Neural cell (in vitro differentiated cells): ENCODE measurements around the gene XAF1. TPM values are rescaled to one million over a fixed set of nuclear protein-coding genes. Genes with fewer than 3 reads are reported as not detected.

Experiments used
- H2AFZ ChIP-seq: fragments of 200-600, 300-800 bp; sonication (generic), shearing (Covaris generic); 2 replicates; pipeline ENCODE4 v1.6.0; 2014; ENCODE audit warnings: low read depth, mild to moderate bottlenecking, antibody characterized with exemption, low read length, moderate library complexity
- H3F3A ChIP-seq: fragments of 200-600 bp; shearing (Covaris generic); 2 replicates; pipeline ENCODE4 v1.6.1; 2016; ENCODE audit warnings: mild to moderate bottlenecking, moderate library complexity, mixed read lengths, antibody characterized with exemption, low read length; ENCODE audit not compliant: insufficient read depth, poor library complexity, severe bottlenecking
- H3K27ac ChIP-seq: fragments of 200-600, 300-800 bp; sonication (generic), shearing (Covaris generic); 2 replicates; pipeline ENCODE4 v1.5.1; 2014; ENCODE audit warnings: mild to moderate bottlenecking, low read length, moderate library complexity
- H3K27me3 ChIP-seq: fragments of 300-800, 200-600 bp; sonication (generic), shearing (Covaris generic); 2 replicates; pipeline ENCODE4 v1.6.0; 2014; ENCODE audit warnings: mild to moderate bottlenecking, low read depth, low read length, moderate library complexity; ENCODE audit not compliant: insufficient read depth
- H3K36me3 ChIP-seq: fragments of 300-800, 200-600 bp; sonication (generic), shearing (Covaris generic); 2 replicates; pipeline ENCODE4 v1.5.1; 2014; ENCODE audit warnings: mild to moderate bottlenecking, antibody characterized with exemption, low read length, moderate library complexity; ENCODE audit not compliant: insufficient read depth
- H3K4me2 ChIP-seq: fragments of 300-800, 200-600 bp; sonication (generic), shearing (Covaris generic); 2 replicates; pipeline ENCODE4 v1.6.0; 2014; ENCODE audit warnings: mild to moderate bottlenecking, low read length
- H3K4me3 ChIP-seq: fragments of 300-800, 200-600 bp; sonication (generic), shearing (Covaris generic); 2 replicates; pipeline ENCODE4 v1.5.1; 2014; ENCODE audit warnings: mild to moderate bottlenecking, low read length, moderate library complexity
- H3K79me2 ChIP-seq: fragments of 200-600 bp; shearing (Covaris generic); replicated peaks from 2 replicates; pipeline ENCODE4 v1.6.0; 2014; ENCODE audit warnings: mild to moderate bottlenecking, low read length, moderate library complexity; ENCODE audit not compliant: insufficient read depth
- H3K9ac ChIP-seq: fragments of 300-800, 200-600 bp; sonication (generic), shearing (Covaris generic); 2 replicates; pipeline ENCODE4 v1.6.1; 2016; ENCODE audit warnings: mild to moderate bottlenecking, low read length, mixed read lengths
- H3K9me2 ChIP-seq: fragments of 200-600 bp; shearing (Covaris generic); 2 replicates; pipeline ENCODE4 v1.6.1; 2016; ENCODE audit warnings: mild to moderate bottlenecking, low read length, mixed read lengths; ENCODE audit not compliant: insufficient read depth
- H3K9me3 ChIP-seq: fragments of 200-600, 300-800 bp; sonication (generic), shearing (Covaris generic); 2 replicates; pipeline ENCODE4 v1.6.1; 2016; ENCODE audit warnings: mild to moderate bottlenecking, mixed run types, low read length, moderate library complexity, mixed read lengths
- H4K20me1 ChIP-seq: fragments of 200-600 bp; shearing (Covaris generic); 2 replicates; pipeline ENCODE4 v1.6.1; 2016; ENCODE audit warnings: mild to moderate bottlenecking, mixed run types; ENCODE audit not compliant: insufficient read depth
- CTCF ChIP-seq: fragments of 450-650 bp; IDR thresholded peaks from 2 replicates; pipeline ENCODE4 v1.5.1; 2014; ENCODE audit warnings: antibody characterized with exemption, mild to moderate bottlenecking, moderate library complexity; ENCODE audit not compliant: poor library complexity, severe bottlenecking
- EP300 ChIP-seq: fragments of 450-650 bp; conservative IDR thresholded peaks from 2 replicates; pipeline ENCODE4 v1.6.1; 2014; ENCODE audit warnings: antibody characterized with exemption, mild to moderate bottlenecking, moderate library complexity; ENCODE audit not compliant: poor library complexity, severe bottlenecking
- EZH2 ChIP-seq: fragments of 200-600, 300-800 bp; shearing (Covaris generic), sonication (generic); IDR thresholded peaks from 2 replicates; pipeline ENCODE4 v1.6.1; 2014; ENCODE audit warnings: antibody characterized with exemption, low read length, borderline replicate concordance, mild to moderate bottlenecking; ENCODE audit not compliant: insufficient read depth, poor library complexity, severe bottlenecking
- MXI1 ChIP-seq: fragments of 450-650 bp; conservative IDR thresholded peaks from 2 replicates; pipeline ENCODE4 v1.6.1; 2014; ENCODE audit warnings: antibody characterized with exemption, mild to moderate bottlenecking; ENCODE audit not compliant: poor library complexity, severe bottlenecking
- POLR2AphosphoS5 ChIP-seq: IDR thresholded peaks from 2 replicates; pipeline ENCODE4 v1.6.1; 2012
- RAD21 ChIP-seq: fragments of 450-650 bp; conservative IDR thresholded peaks from 2 replicates; pipeline ENCODE4 v1.6.1; 2014; ENCODE audit warnings: antibody characterized with exemption, mild to moderate bottlenecking, moderate library complexity
- REST ChIP-seq: IDR thresholded peaks from 2 replicates; pipeline ENCODE4 v1.6.1; 2012; ENCODE audit warnings: borderline replicate concordance
- SMC3 ChIP-seq: fragments of 450-650 bp; conservative IDR thresholded peaks from 2 replicates; pipeline ENCODE4 v1.6.1; 2014; ENCODE audit warnings: antibody characterized with exemption, mild to moderate bottlenecking, moderate library complexity; ENCODE audit not compliant: poor library complexity
- TAF1 ChIP-seq: IDR thresholded peaks from 2 replicates; pipeline ENCODE4 v1.6.1; 2012; ENCODE audit warnings: low read depth
- polyA plus RNA-seq: library from polyadenylated mRNA; depleted of rRNA; stranded (reverse); fragments of >200 nt; gene quantifications from 2 replicates; pipeline ENCODE4 v1.2.3, GENCODE V29; 2014

The XAF1 gene
- polyA plus RNA-seq, 1 donor from 2014 or later = not detected

- Histone ChIP-seq H3K4me2 (no peak overlapping the region), H4K20me1 (no peaks in the 10 kb centered on the region), H2AFZ (no peak overlapping the region), H3K9ac (no peak overlapping the region), H3K27ac (no peak overlapping the region), H3K36me3 (no peaks in the 10 kb centered on the region), H3K9me3 (no peaks in the 10 kb centered on the region), H3K79me2 (no peaks in the 10 kb centered on the region), H3K4me3 (no peak overlapping the region), H3F3A (no peaks in the 10 kb centered on the region), H3K9me2 (no peaks in the 10 kb centered on the region), H3K27me3 (no peaks in the 10 kb centered on the region)
- no peak for TF ChIP-seq CTCF
- TF ChIP-seq MXI1 = no peak
- no peak for TF ChIP-seq RAD21
- TF ChIP-seq TAF1 = no peak
- TF ChIP-seq REST = no peak
- TF ChIP-seq EZH2 = no peak
- TF ChIP-seq SMC3 = no peak
- no peak for TF ChIP-seq EP300
- TF ChIP-seq POLR2AphosphoS5 = no peak
Observed at GRCh38 chr17:6761779-6762178, 5.9 kb downstream of the XAF1 start.

- H3K27ac ChIP-seq = no peak overlapping the region
- no peaks in the 10 kb centered on the region for H3K27me3 ChIP-seq
- no peaks in the 10 kb centered on the region for H3K9me2 ChIP-seq
- no peak overlapping the region for H2AFZ ChIP-seq
- H3K9ac ChIP-seq = no peak overlapping the region
- H3K36me3 ChIP-seq = no peaks in the 10 kb centered on the region
- TF ChIP-seq EP300 (no peak), REST (no peak), RAD21 (no peak), TAF1 (no peak), SMC3 (no peak), EZH2 (no peak), POLR2AphosphoS5 (no peak), CTCF (no peak), MXI1 (no peak)
- H3F3A ChIP-seq = no peaks in the 10 kb centered on the region
- H3K4me2 ChIP-seq = no peak overlapping the region
- H3K9me3 ChIP-seq = no peaks in the 10 kb centered on the region
- no peak overlapping the region for H3K4me3 ChIP-seq
- H4K20me1 ChIP-seq = no peaks in the 10 kb centered on the region
- H3K79me2 ChIP-seq = no peaks in the 10 kb centered on the region
Observed at GRCh38 chr17:6768447-6768846, 12.6 kb downstream of the XAF1 start.
